Measurements from ENCODE around the gene CLIP2. TPM values are rescaled to one million over a fixed set of nuclear protein-coding genes. Genes with fewer than 3 reads are reported as not detected.
A peak's percentile ranks its signal among the peaks of the same experiment; 100 is the strongest.

Gene CLIP2
- polyA plus RNA-seq, 1 of the 3 experiments (the other 2 are of a cell fraction): 14.3 TPM

DNA sequence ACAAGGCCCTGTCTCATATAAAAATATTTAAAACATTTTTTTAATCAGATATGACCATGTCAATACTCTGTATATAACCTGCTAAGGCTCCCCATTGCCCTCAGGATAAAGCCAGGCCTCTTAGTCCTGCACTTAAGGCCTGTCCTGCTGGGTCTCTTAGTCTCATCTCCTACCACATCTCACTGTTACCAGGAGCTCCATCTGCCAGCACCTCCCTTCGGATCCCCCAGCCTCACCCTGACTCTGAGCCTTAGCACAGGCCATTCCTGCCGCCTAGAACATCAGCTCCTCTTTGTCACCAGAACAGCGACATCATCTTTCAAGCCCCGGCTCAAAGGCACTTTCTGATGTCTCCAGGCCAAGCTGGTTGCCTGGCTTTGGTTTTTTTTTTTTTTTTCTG, 138.8 kb downstream of the CLIP2 start:
- TF ChIP-seq EZH2phosphoT487 (IDR thresholded peaks at IDR 0.05; ENCODE audit: borderline replicate concordance, low read depth) (no peak), TEAD4 (IDR thresholded peaks at IDR 0.05; ENCODE audit: borderline replicate concordance, insufficient read depth) (no peak), ELF1 (IDR thresholded peaks at IDR 0.05) (no peak), FOXM1 (IDR thresholded peaks at IDR 0.05; ENCODE audit: low read depth) (no peak), MXI1 (IDR thresholded peaks at IDR 0.05; ENCODE audit: low read depth, low read length) (no peak), GATA2 (CRISPR knock-in tag; IDR thresholded peaks at IDR 0.05) (no peak), RFX5 (IDR thresholded peaks at IDR 0.05; ENCODE audit: low read length) (no peak)
- TF ChIP-seq, protein P1, sequence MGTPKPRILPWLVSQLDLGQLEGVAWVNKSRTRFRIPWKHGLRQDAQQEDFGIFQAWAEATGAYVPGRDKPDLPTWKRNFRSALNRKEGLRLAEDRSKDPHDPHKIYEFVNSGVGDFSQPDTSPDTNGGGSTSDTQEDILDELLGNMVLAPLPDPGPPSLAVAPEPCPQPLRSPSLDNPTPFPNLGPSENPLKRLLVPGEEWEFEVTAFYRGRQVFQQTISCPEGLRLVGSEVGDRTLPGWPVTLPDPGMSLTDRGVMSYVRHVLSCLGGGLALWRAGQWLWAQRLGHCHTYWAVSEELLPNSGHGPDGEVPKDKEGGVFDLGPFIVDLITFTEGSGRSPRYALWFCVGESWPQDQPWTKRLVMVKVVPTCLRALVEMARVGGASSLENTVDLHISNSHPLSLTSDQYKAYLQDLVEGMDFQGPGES (IDR thresholded peaks at IDR 0.05; ENCODE audit: low read depth, low read length): no peak
- TF ChIP-seq, protein P2, sequence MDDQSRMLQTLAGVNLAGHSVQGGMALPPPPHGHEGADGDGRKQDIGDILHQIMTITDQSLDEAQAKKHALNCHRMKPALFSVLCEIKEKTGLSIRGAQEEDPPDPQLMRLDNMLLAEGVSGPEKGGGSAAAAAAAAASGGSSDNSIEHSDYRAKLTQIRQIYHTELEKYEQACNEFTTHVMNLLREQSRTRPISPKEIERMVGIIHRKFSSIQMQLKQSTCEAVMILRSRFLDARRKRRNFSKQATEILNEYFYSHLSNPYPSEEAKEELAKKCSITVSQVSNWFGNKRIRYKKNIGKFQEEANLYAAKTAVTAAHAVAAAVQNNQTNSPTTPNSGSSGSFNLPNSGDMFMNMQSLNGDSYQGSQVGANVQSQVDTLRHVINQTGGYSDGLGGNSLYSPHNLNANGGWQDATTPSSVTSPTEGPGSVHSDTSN (IDR thresholded peaks at IDR 0.05): no peak
- ChIA-PET POLR2A (no interaction called here), CTCF (interaction anchor here (0.7 to 5.1 kb wide), 9 partner anchors 10 to 228 kb away, joined by 3 to 32 read pairs (median 6); no protein-coding TSS in a partner anchor)
- H3K4me3 ChIP-seq (ENCODE audit: low read depth in 2 of 2, low read length in 1 of 2): no peak overlapping the region
- DNase-seq: peak; percentile 32
- no peak overlapping the region for H3K27ac ChIP-seq (ENCODE audit: low read depth in 2 of 2, low read length in 1 of 2)
- H3K27me3 ChIP-seq (ENCODE audit: insufficient read depth): no peaks in the 10 kb centered on the region
- 86% methylated on average over 4 of the region's 4 CpGs for WGBS (ENCODE audit: low lambda C conversion rate)
- no peaks in the 10 kb centered on the region for H3F3A ChIP-seq (replicated peaks; ENCODE audit: insufficient read depth)
- no peak overlapping the region for H2AFZ ChIP-seq (ENCODE audit: low read depth)
- no peaks in the 10 kb centered on the region for H3K9me2 ChIP-seq
- H3K9me3 ChIP-seq: no peaks in the 10 kb centered on the region
- H3K4me2 ChIP-seq: no peak overlapping the region
- no peaks in the 10 kb centered on the region for H4K20me1 ChIP-seq (ENCODE audit: insufficient read depth)
- no peaks in the 10 kb centered on the region for H3K79me2 ChIP-seq (ENCODE audit: insufficient read depth)
- peaks cover 0 to 8% of the 10 kb centered on the region in 2 experiments; a peak in 2 of 4 replicates for H3K4me1 ChIP-seq (ENCODE audit: control insufficient read depth in 1 of 2, insufficient read depth in 2 of 2, low read depth in 1 of 2, low read length in 1 of 2)
- no peak overlapping the region for H3K9ac ChIP-seq
- no peaks in the 10 kb centered on the region for H3K36me3 ChIP-seq (replicated peaks in 1 of 2; ENCODE audit: control insufficient read depth in 1 of 2, insufficient read depth in 2 of 2, low read length in 1 of 2)

DNA sequence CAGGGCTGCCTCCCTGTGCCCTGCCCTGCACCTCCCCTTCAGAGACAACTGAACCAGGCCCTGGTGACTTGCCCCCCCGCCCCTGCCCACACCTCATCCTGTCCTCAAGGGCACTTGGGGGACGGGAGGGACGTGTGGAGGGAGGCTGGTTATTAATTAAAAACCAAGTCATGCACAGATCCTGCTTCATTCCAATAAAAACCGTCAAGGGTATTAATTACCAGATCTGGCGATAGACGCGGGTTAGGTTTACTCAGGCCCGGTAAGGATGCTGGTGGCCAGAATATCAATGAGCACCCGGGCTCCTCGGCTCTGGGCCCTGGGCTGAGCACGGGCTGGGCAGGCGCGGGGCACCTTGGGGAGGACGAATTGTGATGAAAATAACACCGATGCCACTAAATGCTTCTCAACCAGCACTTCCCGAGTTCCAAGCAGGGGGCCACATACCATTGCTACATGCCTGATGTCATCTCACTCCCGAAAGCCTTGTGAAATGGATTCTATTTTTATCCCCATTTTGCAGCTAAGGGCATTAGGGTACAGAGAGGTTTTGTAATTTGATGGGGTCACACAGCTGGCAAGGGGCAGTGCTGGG, 140.0 kb downstream of the CLIP2 start:
- H2AFZ ChIP-seq (ENCODE audit: low read depth): 0 out of 2 replicates have a peak overlapping the region, but pooled peaks have one; percentile 5
- POLR2A ChIA-PET: interaction anchor here (0.7 kb wide), 1 partner anchor 139 kb away, joined by 3 read pairs; no protein-coding TSS in a partner anchor
- no peak for TF ChIP-seq RCOR1 (IDR thresholded peaks at IDR 0.05; ENCODE audit: low read length)
- TF ChIP-seq POLR2AphosphoS5 (IDR thresholded peaks at IDR 0.05; ENCODE audit: low read depth, low read length): no peak
- TF ChIP-seq RFX5 (IDR thresholded peaks at IDR 0.05; ENCODE audit: low read length): no peak
- no peak for TF ChIP-seq EP300 (IDR thresholded peaks at IDR 0.05; ENCODE audit: borderline replicate concordance in 1 of 2, low read depth in 1 of 2, low read length in 1 of 2)
- no peak for TF ChIP-seq SIN3A (IDR thresholded peaks at IDR 0.05; ENCODE audit: borderline replicate concordance, low read depth, low read length)
- TF ChIP-seq, protein P1 (IDR thresholded peaks at IDR 0.05; ENCODE audit: low read depth, low read length): no peak
- no peak for TF ChIP-seq ELF1 (IDR thresholded peaks at IDR 0.05)
- no peak for TF ChIP-seq MXI1 (IDR thresholded peaks at IDR 0.05; ENCODE audit: low read depth, low read length)
- TF ChIP-seq, protein P3, sequence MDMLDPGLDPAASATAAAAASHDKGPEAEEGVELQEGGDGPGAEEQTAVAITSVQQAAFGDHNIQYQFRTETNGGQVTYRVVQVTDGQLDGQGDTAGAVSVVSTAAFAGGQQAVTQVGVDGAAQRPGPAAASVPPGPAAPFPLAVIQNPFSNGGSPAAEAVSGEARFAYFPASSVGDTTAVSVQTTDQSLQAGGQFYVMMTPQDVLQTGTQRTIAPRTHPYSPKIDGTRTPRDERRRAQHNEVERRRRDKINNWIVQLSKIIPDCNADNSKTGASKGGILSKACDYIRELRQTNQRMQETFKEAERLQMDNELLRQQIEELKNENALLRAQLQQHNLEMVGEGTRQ (IDR thresholded peaks at IDR 0.05; ENCODE audit: borderline replicate concordance, low read depth, low read length): no peak
- no peak for TF ChIP-seq TCF12 (IDR thresholded peaks at IDR 0.05)
- TF ChIP-seq TEAD4 (IDR thresholded peaks at IDR 0.05; ENCODE audit: borderline replicate concordance, insufficient read depth): no peak
- TF ChIP-seq GATA2 (CRISPR knock-in tag; IDR thresholded peaks at IDR 0.05): no peak
- TF ChIP-seq, protein P4, sequence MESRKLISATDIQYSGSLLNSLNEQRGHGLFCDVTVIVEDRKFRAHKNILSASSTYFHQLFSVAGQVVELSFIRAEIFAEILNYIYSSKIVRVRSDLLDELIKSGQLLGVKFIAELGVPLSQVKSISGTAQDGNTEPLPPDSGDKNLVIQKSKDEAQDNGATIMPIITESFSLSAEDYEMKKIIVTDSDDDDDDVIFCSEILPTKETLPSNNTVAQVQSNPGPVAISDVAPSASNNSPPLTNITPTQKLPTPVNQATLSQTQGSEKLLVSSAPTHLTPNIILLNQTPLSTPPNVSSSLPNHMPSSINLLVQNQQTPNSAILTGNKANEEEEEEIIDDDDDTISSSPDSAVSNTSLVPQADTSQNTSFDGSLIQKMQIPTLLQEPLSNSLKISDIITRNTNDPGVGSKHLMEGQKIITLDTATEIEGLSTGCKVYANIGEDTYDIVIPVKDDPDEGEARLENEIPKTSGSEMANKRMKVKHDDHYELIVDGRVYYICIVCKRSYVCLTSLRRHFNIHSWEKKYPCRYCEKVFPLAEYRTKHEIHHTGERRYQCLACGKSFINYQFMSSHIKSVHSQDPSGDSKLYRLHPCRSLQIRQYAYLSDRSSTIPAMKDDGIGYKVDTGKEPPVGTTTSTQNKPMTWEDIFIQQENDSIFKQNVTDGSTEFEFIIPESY (IDR thresholded peaks at IDR 0.05; ENCODE audit: borderline replicate concordance, low read depth): no peak
- TF ChIP-seq EZH2phosphoT487 (IDR thresholded peaks at IDR 0.05; ENCODE audit: borderline replicate concordance, low read depth): no peak
- no peak for TF ChIP-seq YY1 (IDR thresholded peaks at IDR 0.05; ENCODE audit: low read depth)
- no peak for TF ChIP-seq RAD21 (IDR thresholded peaks at IDR 0.05; ENCODE audit: low read length)
- TF ChIP-seq MEF2A (IDR thresholded peaks at IDR 0.05; ENCODE audit: borderline replicate concordance, low read depth): no peak
- TF ChIP-seq JUND (IDR thresholded peaks at IDR 0.05): no peak

More for the DNA sequence above, 140.0 kb downstream of the CLIP2 start:
- no peaks in the 10 kb centered on the region for H4K20me1 ChIP-seq (ENCODE audit: insufficient read depth)
- no peaks in the 10 kb centered on the region for H3K9me3 ChIP-seq
- H3K27me3 ChIP-seq (ENCODE audit: insufficient read depth): no peaks in the 10 kb centered on the region
- peaks cover 0 to 8% of the 10 kb centered on the region in 2 experiments; a peak in 2 of 4 replicates for H3K4me1 ChIP-seq (ENCODE audit: control insufficient read depth in 1 of 2, insufficient read depth in 2 of 2, low read depth in 1 of 2, low read length in 1 of 2)
- no peaks in the 10 kb centered on the region for H3K9me2 ChIP-seq
- H3K79me2 ChIP-seq (ENCODE audit: insufficient read depth): no peaks in the 10 kb centered on the region
- no peaks in the 10 kb centered on the region for H3K36me3 ChIP-seq (replicated peaks in 1 of 2; ENCODE audit: control insufficient read depth in 1 of 2, insufficient read depth in 2 of 2, low read length in 1 of 2)
- H3K27ac ChIP-seq (ENCODE audit: low read depth in 2 of 2, low read length in 1 of 2): no peak overlapping the region
- peak; percentile 36 for DNase-seq
- H3K9ac ChIP-seq: no peak overlapping the region
- no peak overlapping the region for H3K4me3 ChIP-seq (ENCODE audit: low read depth in 2 of 2, low read length in 1 of 2)
- H3K4me2 ChIP-seq: no peak overlapping the region
- 78% methylated on average over 17 of the region's 17 CpGs for WGBS (ENCODE audit: low lambda C conversion rate)
- H3F3A ChIP-seq (replicated peaks; ENCODE audit: insufficient read depth): no peaks in the 10 kb centered on the region
- CTCF ChIA-PET: interaction anchor here (0.6 to 5.1 kb wide), 7 partner anchors 9 to 350 kb away, joined by 3 to 32 read pairs (median 6); no protein-coding TSS in a partner anchor
